ENCODE measurements around the gene TRMT2A.
"Not testable (repeated sequence)": the region's sequence is repeated elsewhere in the genome, so short reads cannot be mapped to it uniquely, and the experiment has no call there.

The TRMT2A gene

GRCh38 chr22:20085651-20086050 is 31.4 kb downstream of the TRMT2A start:
- no peak for DNase-seq (ENCODE audit: low read depth in 2 of 2)

GRCh38 chr22:20084547-20085413 is 32.2 kb downstream of the TRMT2A start:
- DNase-seq (ENCODE audit: low read depth in 2 of 2), result no peak

GRCh38 chr22:20083891-20084546 is 33.0 kb downstream of the TRMT2A start:
- DNase-seq (ENCODE audit: low read depth in 2 of 2), result no peak

GRCh38 chr22:20083157-20083890 is 33.7 kb downstream of the TRMT2A start:
- no peak for DNase-seq (ENCODE audit: low read depth in 2 of 2)

GRCh38 chr22:20080776-20081654 is 36.0 kb downstream of the TRMT2A start:
- no peak for DNase-seq (ENCODE audit: low read depth in 2 of 2)

- peak; percentile 59 to 63 for DNase-seq (ENCODE audit: low read depth in 2 of 2)
Observed at GRCh38 chr22:20080445-20080775, 36.6 kb downstream of the TRMT2A start.

GRCh38 chr22:20079745-20080444 is 37.1 kb downstream of the TRMT2A start, which contains the start of gene DGCR8:
TSS of gene DGCR8 (plus strand) at chr22:20080241. CDS start at chr22:20085964, 5,723 bp downstream.
- peak; percentile 67 to 71 for DNase-seq (ENCODE audit: low read depth in 2 of 2)

- DNase-seq (ENCODE audit: low read depth in 2 of 2), result no peak
Observed at GRCh38 chr22:20076627-20077172, 40.3 kb downstream of the TRMT2A start.

GRCh38 chr22:20071524-20071972 is 45.5 kb downstream of the TRMT2A start:
- no peak for DNase-seq (ENCODE audit: low read depth in 2 of 2)

GRCh38 chr22:20069331-20070042 is 47.5 kb downstream of the TRMT2A start:
- no peak for DNase-seq (ENCODE audit: low read depth in 2 of 2)

- no peak for DNase-seq (ENCODE audit: low read depth in 2 of 2)
Observed at GRCh38 chr22:20068640-20069039, 48.4 kb downstream of the TRMT2A start.

- DNase-seq (ENCODE audit: low read depth in 2 of 2), result not testable (repeated sequence)
Observed at GRCh38 chr22:20067384-20067682, 49.7 kb downstream of the TRMT2A start.

GRCh38 chr22:20066617-20067383 is 50.2 kb downstream of the TRMT2A start:
- DNase-seq (ENCODE audit: low read depth in 2 of 2), result no peak

GRCh38 chr22:20065896-20066616 is 51.0 kb downstream of the TRMT2A start:
- no peak for DNase-seq (ENCODE audit: low read depth in 2 of 2)

- no peak for DNase-seq (ENCODE audit: low read depth in 2 of 2)
Observed at GRCh38 chr22:20064545-20065262, 52.3 kb downstream of the TRMT2A start.

GRCh38 chr22:20064140-20064480 is 52.9 kb downstream of the TRMT2A start:
- DNase-seq (ENCODE audit: low read depth in 2 of 2), result no peak

- DNase-seq (ENCODE audit: low read depth in 2 of 2), result no peak
Observed at GRCh38 chr22:20063271-20064139, 53.5 kb downstream of the TRMT2A start.
